ACC112 (cell line): ENCODE results near the gene ZNF488.
A peak's percentile ranks its signal among the peaks of the same experiment; 100 is the strongest.

Experiments
- H2AFZ ChIP-seq: fragments of 200-600 bp; sonication (generic); one replicate; pipeline ENCODE4 v1.6.0; 2017; ENCODE audit warnings: antibody characterized with exemption, low read length; ENCODE audit not compliant: unreplicated experiment
- H3K27ac ChIP-seq: fragments of 200-600 bp; sonication (generic); 2 replicates; pipeline ENCODE4 v1.5.1; 2014; ENCODE audit warnings: low read depth, mild to moderate bottlenecking, antibody characterized with exemption, low read length, moderate library complexity
- H3K27me3 ChIP-seq: fragments of 200-600 bp; sonication (generic); 2 replicates; pipeline ENCODE4 v1.6.1; 2014; ENCODE audit warnings: mild to moderate bottlenecking, antibody characterized with exemption, low read length, moderate library complexity, mixed read lengths; ENCODE audit not compliant: insufficient read depth
- H3K36me3 ChIP-seq: fragments of 200-600 bp; sonication (generic); 2 replicates; pipeline ENCODE4 v1.6.1; 2016; ENCODE audit warnings: mild to moderate bottlenecking, antibody characterized with exemption, low read length, moderate library complexity, mixed read lengths; ENCODE audit not compliant: insufficient read depth
- H3K4me1 ChIP-seq: fragments of 200-600 bp; sonication (generic); one replicate; pipeline ENCODE4 v1.6.1; 2016; ENCODE audit warnings: low read length, mixed read lengths; ENCODE audit not compliant: insufficient read depth, unreplicated experiment, control insufficient read depth
- H3K4me3 ChIP-seq: fragments of 200-600 bp; sonication (generic); 2 replicates; pipeline ENCODE4 v1.5.1; 2014; ENCODE audit warnings: mild to moderate bottlenecking, low read depth, low read length
- H3K79me2 ChIP-seq: fragments of 200-600 bp; sonication (generic); one replicate; pipeline ENCODE4 v1.6.0; 2016; ENCODE audit warnings: low read length; ENCODE audit not compliant: control insufficient read depth, unreplicated experiment, insufficient read depth

The ZNF488 gene

DNA sequence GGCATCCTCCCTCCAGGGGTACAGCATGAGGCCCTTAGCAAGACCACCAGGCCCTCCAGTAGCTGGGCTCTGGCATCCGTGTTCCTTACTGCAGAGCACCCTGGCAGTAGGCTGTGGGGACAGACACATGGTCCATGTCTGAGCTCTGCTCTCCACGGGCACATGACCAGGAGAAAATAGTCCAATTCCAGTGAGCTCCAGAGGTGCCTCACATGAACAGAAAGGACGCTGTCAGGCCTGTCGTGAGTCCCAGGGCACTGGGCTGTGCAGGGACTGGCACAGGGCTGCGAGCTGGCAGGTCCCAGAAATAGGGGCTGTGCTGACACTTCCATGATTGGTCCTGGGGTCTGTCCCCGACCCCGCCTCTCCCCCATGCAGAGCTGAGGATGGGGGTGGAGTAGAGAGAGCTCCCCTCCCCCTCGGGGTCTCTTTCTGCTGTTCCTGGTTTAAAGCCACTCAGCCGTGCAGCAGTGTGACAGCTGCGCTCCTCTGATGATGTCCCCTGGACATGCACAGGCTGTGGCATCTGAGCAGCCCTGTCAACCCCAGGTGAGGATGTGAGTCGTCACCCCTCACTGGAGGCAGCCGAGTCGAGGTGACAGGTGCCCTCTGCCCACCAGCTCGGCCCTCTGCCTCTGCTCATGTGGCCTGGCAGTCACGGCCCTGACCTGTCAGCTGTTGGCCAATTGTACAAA lies 25.2 kb upstream of the ZNF488 start:
- no peak overlapping the region for H3K27ac ChIP-seq
- no peaks in the 10 kb centered on the region for H3K36me3 ChIP-seq
- H2AFZ ChIP-seq: no peak overlapping the region
- H3K79me2 ChIP-seq: no peaks in the 10 kb centered on the region
- H3K4me1 ChIP-seq: peaks cover 24% of the 10 kb centered on the region
- H3K4me3 ChIP-seq: no peak overlapping the region
- no peaks in the 10 kb centered on the region for H3K27me3 ChIP-seq

DNA sequence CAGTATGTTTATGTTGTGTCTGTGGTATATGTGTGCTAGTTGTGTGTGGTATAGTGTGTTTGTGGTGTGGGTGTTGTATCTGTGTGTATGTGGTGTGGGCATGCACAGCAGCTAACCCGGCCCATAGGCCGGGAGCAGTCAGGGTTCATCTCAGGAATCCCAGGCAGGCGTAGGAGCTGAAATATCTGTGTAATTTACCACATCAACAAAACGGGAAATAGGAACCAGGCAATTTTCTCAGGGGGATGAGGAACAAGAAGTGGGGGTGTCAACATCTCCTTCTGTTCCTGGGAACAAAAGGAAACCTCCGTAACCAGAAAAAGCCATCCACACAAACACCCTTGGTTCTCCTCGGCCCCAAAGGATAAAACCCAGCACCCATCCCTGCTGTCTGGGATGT lies 24.5 kb upstream of the ZNF488 start:
- peaks cover 26% of the 10 kb centered on the region for H3K4me1 ChIP-seq
- no peaks in the 10 kb centered on the region for H3K27me3 ChIP-seq

DNA sequence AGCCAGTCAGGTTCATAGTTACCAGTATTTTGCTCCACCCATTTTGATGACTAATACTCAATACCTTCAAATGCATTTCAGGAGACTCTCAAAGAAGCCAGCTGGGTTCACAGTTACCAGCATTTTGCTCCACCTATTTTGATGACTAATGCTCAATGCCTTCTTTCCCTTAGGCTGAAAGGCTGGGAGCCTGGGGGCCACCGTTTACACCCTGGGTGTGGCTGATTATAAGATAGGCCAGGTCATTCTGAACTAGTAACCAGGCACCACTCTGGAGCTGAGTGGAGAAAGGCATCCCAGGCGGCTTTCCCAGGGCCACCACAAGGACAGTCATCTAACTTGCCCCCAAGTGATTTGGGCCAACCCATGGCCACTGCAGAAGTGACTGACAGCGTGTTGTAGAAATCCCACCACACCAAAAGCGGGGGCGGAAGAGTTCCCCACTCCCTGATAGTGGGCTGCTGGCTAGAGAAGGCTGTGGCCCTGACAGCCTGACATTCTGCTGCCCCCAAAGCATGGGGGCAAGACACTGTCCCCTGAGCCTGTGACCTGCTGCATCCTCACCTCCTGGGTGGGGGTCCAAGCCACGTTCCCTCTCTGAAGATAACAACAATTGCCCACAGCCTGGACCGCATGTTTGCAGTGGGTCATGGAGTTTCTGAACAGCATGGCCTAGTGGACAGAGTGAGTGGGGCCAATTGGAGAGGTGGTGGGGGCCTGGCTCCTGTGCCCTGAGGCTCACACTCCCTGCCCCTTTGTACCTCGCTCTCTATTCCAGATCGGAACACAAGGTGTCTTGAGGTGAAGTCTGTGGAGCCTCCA lies 23.0 kb upstream of the ZNF488 start:
- H3K4me3 ChIP-seq: peak overlapping the region; percentile 10; the same call in 1 of the 2 replicates
- peaks cover 31% of the 10 kb centered on the region for H3K4me1 ChIP-seq
- no peaks in the 10 kb centered on the region for H3K27me3 ChIP-seq
- H3K36me3 ChIP-seq: no peaks in the 10 kb centered on the region
- no peaks in the 10 kb centered on the region for H3K79me2 ChIP-seq
- no peak overlapping the region for H3K27ac ChIP-seq
- no peak overlapping the region for H2AFZ ChIP-seq

More for the DNA sequence above, 24.5 kb upstream of the ZNF488 start:
- no peak overlapping the region for H2AFZ ChIP-seq
- H3K27ac ChIP-seq: no peak overlapping the region
- no peaks in the 10 kb centered on the region for H3K36me3 ChIP-seq
- H3K4me3 ChIP-seq: no peak overlapping the region
- H3K79me2 ChIP-seq: no peaks in the 10 kb centered on the region

DNA sequence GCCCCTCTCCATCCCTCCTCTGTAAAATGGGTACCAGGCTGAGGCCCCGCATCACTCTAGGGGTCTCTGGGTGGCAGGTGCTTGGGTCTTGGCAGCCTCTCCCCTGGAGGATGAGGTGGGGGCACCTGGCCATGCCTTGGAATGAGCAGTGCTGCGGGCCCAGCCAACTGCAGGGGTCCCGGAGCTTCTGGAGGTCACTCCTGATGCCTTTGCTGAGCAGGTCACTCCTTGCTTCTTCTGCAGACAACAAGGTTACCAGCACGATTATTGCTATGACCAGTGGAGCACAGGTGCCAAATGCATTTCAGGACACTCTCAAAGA lies 22.4 kb upstream of the ZNF488 start:
- Histone ChIP-seq H2AFZ (no peak overlapping the region), H3K4me1 (peaks cover 32% of the 10 kb centered on the region), H3K27ac (no peak overlapping the region), H3K4me3 (no peak overlapping the region), H3K36me3 (no peaks in the 10 kb centered on the region), H3K27me3 (no peaks in the 10 kb centered on the region), H3K79me2 (no peaks in the 10 kb centered on the region)

DNA sequence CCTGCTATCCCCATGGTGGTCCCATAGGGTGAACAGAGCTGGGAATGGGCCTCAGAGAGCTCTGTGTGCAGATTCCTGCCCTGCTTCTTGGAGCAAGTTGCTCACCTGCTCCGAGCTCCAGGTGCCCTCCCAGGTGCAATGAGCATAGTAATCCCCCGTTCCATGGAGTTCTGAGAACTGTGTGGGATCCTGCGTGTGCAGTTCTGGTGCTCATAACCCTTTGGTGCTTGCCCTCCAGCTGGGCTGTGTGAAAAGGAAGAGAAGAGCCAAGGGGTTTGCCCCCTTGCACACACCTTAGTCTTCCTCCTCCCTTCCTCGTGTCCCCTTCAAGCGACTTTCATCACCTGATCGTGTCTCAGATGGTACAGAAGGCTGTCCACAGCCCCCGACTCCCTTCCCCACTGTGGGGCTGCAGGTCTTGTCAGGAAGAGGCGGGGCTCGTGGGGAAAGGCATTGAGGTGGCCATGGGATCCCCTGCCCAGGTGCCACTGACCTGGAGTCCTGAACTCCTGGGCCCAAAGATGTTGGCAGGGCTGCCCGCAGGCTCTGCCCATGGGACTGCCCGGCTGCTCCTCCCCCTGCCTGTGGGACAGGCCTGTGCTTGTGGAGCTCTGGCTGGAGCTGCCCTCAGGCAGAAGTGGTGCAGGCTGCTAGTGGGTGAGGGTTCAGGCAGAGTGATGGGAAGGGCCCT lies 21.9 kb upstream of the ZNF488 start:
- no peaks in the 10 kb centered on the region for H3K79me2 ChIP-seq
- no peaks in the 10 kb centered on the region for H3K27me3 ChIP-seq
- no peak overlapping the region for H2AFZ ChIP-seq
- H3K36me3 ChIP-seq: no peaks in the 10 kb centered on the region
- no peak overlapping the region for H3K4me3 ChIP-seq
- H3K4me1 ChIP-seq: peaks cover 32% of the 10 kb centered on the region
- no peak overlapping the region for H3K27ac ChIP-seq

DNA sequence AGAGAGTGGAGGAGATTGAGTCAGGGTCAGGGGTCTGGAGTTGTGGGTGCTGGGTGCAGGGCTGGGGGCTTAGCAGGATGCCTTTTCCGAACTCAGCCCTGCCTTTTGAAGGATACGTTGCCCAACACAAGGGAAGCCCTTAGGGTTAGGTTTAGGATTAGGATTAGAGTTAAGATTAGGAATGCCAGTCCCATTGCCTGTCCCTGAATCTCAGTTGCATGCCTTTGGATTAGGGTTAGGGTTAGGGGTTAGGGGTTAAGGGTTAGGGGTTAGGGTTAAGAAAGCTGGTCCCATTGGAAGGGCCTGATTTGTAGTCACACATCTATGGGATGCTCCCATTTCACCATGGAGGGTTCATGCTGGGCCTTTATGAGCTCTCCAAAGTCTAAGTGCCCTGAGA lies 20.8 kb upstream of the ZNF488 start:
- H3K79me2 ChIP-seq: no peaks in the 10 kb centered on the region
- no peak overlapping the region for H2AFZ ChIP-seq
- H3K4me1 ChIP-seq: peaks cover 32% of the 10 kb centered on the region
- no peaks in the 10 kb centered on the region for H3K36me3 ChIP-seq
- H3K4me3 ChIP-seq: no peak overlapping the region
- H3K27me3 ChIP-seq: no peaks in the 10 kb centered on the region
- H3K27ac ChIP-seq: no peak overlapping the region

DNA sequence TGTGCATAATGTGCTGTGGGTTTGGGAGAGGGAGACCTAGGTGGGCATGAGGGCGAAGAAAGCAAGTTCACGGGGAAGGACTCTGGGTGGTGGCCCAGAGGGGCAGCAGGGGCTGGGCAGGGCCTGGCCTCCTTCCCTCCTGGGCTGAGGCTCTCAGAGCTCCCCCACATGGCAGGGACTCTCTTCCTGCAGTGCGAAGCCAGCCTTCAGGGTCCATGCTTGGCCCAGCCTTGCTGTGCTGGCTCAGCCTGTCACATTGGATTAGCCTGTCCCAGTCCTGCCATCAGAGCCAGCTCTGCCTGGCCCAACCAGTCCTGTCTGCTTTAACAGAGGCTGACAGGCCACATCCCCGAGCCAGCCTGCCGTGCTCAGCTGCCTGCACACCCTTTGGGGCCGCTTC lies 20.4 kb upstream of the ZNF488 start:
- peaks cover 32% of the 10 kb centered on the region for H3K4me1 ChIP-seq
- no peak overlapping the region for H2AFZ ChIP-seq
- no peaks in the 10 kb centered on the region for H3K79me2 ChIP-seq
- no peaks in the 10 kb centered on the region for H3K27me3 ChIP-seq
- no peaks in the 10 kb centered on the region for H3K36me3 ChIP-seq
- H3K4me3 ChIP-seq: no peak overlapping the region
- no peak overlapping the region for H3K27ac ChIP-seq

DNA sequence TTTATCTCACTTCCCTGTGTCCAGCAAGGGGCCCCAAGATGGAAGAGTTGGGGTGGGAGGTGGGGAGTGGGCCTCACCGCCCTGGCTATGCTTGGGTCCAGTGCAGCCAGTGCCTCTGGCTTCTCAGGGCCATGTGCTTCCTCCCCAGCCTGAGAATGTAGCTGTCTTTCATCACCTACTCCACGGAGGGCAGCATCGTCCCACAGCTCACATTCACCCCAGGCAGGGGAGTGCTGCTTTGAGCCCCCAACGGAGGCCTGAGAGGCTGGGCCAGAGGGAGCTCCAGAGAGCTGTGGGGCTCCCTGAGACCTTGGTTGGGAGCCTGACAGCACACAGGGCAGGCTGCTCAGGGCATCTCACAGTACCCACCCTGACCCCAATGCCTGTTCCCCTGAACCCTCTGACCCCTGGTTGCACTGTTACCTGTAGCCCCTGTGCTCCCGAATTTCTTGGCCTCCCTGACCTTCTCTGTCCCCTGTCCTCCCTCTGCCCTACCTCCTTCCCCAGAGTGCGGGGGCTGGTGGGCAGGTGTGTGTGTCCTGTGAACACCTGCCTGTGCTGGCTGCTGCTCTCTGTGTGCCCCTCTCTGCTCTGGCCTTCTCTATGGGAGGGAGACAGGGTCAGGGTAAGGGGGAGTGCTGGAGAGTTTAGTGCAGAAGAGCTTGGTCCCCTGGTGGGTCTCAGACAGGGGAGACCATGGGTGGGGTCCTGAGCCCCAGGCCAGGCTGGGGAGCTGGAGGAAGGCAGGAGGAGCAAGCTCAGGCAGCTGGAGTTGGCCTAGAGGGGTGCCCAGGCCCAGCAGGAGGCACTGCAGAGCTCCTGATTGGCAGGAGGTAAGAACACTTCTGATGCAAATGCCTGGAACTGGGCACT lies 19.6 kb upstream of the ZNF488 start:
- peaks cover 32% of the 10 kb centered on the region for H3K4me1 ChIP-seq
- H3K36me3 ChIP-seq: no peaks in the 10 kb centered on the region
- no peaks in the 10 kb centered on the region for H3K27me3 ChIP-seq
- no peak overlapping the region for H3K27ac ChIP-seq
- H2AFZ ChIP-seq: no peak overlapping the region
- H3K4me3 ChIP-seq: no peak overlapping the region
- no peaks in the 10 kb centered on the region for H3K79me2 ChIP-seq

DNA sequence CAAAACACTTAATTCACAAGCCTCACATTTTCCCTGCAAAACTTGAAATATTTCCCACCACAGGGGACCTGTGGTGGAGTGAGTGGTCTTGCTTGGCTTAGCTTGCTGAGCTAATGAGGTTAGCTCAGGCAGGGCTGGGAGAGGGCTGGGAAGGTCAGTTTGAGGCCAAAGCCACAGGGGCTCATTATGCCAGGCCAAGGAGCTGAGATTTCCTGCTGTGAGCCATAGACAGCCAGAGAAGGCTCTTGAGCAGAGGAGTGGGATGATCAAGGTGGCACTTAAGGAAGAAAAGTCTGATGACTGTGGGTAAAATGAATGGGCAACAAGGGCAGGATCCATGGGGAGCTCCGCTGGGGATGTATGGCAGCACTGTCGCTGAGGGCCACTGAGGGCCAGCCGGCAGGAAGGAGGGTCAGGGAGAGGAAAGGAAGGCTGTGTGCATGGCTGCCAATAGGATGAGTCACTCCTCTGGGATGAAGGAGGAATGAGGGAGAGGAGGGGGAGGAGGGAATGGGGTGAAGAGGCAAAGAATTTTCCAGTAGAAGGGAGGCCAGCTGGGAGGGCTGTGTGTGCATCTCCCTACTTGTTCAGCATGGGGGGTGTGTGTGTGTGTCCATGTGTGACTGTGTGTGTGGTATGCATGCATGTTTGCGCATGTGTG lies 18.7 kb upstream of the ZNF488 start:
- H2AFZ ChIP-seq: no peak overlapping the region

More for the DNA sequence above, 18.7 kb upstream of the ZNF488 start:
- H3K36me3 ChIP-seq: no peaks in the 10 kb centered on the region
- peaks cover 32% of the 10 kb centered on the region for H3K4me1 ChIP-seq
- H3K4me3 ChIP-seq: no peak overlapping the region
- H3K27ac ChIP-seq: peak overlapping the region; percentile 26
- H3K27me3 ChIP-seq: no peaks in the 10 kb centered on the region
- no peaks in the 10 kb centered on the region for H3K79me2 ChIP-seq
